Loucy (cell line): ENCODE data around the gene FOXL3.

Experiments
- H2AFZ ChIP-seq: fragments of 200-600 bp; sonication (generic); 2 replicates; pipeline ENCODE4 v1.6.0; 2016; ENCODE audit warnings: antibody characterized with exemption, mild to moderate bottlenecking, low read length, moderate library complexity
- H3F3A ChIP-seq: fragments of 200-600 bp; 2 replicates; pipeline ENCODE4 v1.6.0; 2016; ENCODE audit warnings: antibody characterized with exemption, low read depth, mild to moderate bottlenecking
- H3K27me3 ChIP-seq: fragments of 200-600 bp; sonication (generic); 2 replicates; pipeline ENCODE4 v1.6.1; 2014; ENCODE audit warnings: low read length, mild to moderate bottlenecking; ENCODE audit not compliant: insufficient read depth, poor library complexity, severe bottlenecking
- H3K36me3 ChIP-seq: fragments of 200-600 bp; sonication (generic); 2 replicates; pipeline ENCODE4 v1.6.1; 2016; ENCODE audit warnings: low read length; ENCODE audit not compliant: insufficient read depth
- H3K4me1 ChIP-seq: fragments of 200-600 bp; sonication (generic); 2 replicates; pipeline ENCODE4 v1.5.1; 2014; ENCODE audit warnings: low read length, mild to moderate bottlenecking; ENCODE audit not compliant: insufficient read depth, poor library complexity, severe bottlenecking
- H3K4me2 ChIP-seq: fragments of 200-600 bp; sonication (generic); 2 replicates; pipeline ENCODE4 v1.6.0; 2014; ENCODE audit warnings: antibody characterized with exemption, low read length, low read depth, mild to moderate bottlenecking; ENCODE audit not compliant: poor library complexity, severe bottlenecking
- H3K4me3 ChIP-seq: fragments of 200-600 bp; sonication (generic); 2 replicates; pipeline ENCODE4 v1.5.1; 2014; ENCODE audit warnings: low read length, mild to moderate bottlenecking, mixed read lengths; ENCODE audit not compliant: poor library complexity, severe bottlenecking
- H3K79me2 ChIP-seq: fragments of 200-600 bp; sonication (generic); 2 replicates; pipeline ENCODE4 v1.6.1; 2014; ENCODE audit warnings: low read length; ENCODE audit not compliant: insufficient read depth
- H3K9ac ChIP-seq: fragments of 200-600 bp; sonication (generic); 2 replicates; pipeline ENCODE4 v1.6.0; 2014; ENCODE audit warnings: mild to moderate bottlenecking, low read depth, low read length, moderate library complexity; ENCODE audit not compliant: poor library complexity, severe bottlenecking
- H3K9me2 ChIP-seq: fragments of 200-600 bp; sonication (generic); replicated peaks from 2 replicates; pipeline ENCODE4 v1.6.1; 2016; ENCODE audit warnings: low read depth, low read length, mixed read lengths
- H3K9me3 ChIP-seq: fragments of 200-600 bp; sonication (generic); 2 replicates; pipeline ENCODE4 v1.6.1; 2014; ENCODE audit warnings: mild to moderate bottlenecking, antibody characterized with exemption, low read length, low read depth; ENCODE audit not compliant: insufficient read depth
- H4K20me1 ChIP-seq: fragments of 200-600 bp; sonication (generic); 2 replicates; pipeline ENCODE4 v1.6.0; 2014; ENCODE audit warnings: antibody characterized with exemption, low read length, mild to moderate bottlenecking; ENCODE audit not compliant: insufficient read depth, poor library complexity, severe bottlenecking
- EZH2phosphoT487 ChIP-seq: fragments of 200-600 bp; IDR thresholded peaks from 2 replicates; pipeline ENCODE4 v1.6.1; 2018; ENCODE audit warnings: antibody characterized with exemption, mild to moderate bottlenecking, moderate library complexity, borderline replicate concordance
- TF ChIP-seq, protein P1 (sequence below): fragments of 200-600 bp; sonication (generic); conservative IDR thresholded peaks from 2 replicates; pipeline ENCODE4 v1.5.1; 2014; ENCODE audit warnings: mild to moderate bottlenecking, antibody characterized with exemption, low read length

Gene FOXL3

GRCh38 chr7:303425-303824, 13.5 kb downstream of the FOXL3 start:
- Histone ChIP-seq H3K27me3 (no peaks in the 10 kb centered on the region), H3K9ac (no peak overlapping the region), H3K9me3 (peaks cover 45% of the 10 kb centered on the region; the same call in 1 of the 2 replicates), H3K9me2 (no peaks in the 10 kb centered on the region), H3F3A (no peaks in the 10 kb centered on the region), H3K36me3 (no peaks in the 10 kb centered on the region), H3K4me2 (no peak overlapping the region), H2AFZ (no peak overlapping the region), H3K79me2 (no peaks in the 10 kb centered on the region), H4K20me1 (no peaks in the 10 kb centered on the region), H3K4me3 (no peak overlapping the region), H3K4me1 (no peaks in the 10 kb centered on the region)
- TF ChIP-seq, protein P1, sequence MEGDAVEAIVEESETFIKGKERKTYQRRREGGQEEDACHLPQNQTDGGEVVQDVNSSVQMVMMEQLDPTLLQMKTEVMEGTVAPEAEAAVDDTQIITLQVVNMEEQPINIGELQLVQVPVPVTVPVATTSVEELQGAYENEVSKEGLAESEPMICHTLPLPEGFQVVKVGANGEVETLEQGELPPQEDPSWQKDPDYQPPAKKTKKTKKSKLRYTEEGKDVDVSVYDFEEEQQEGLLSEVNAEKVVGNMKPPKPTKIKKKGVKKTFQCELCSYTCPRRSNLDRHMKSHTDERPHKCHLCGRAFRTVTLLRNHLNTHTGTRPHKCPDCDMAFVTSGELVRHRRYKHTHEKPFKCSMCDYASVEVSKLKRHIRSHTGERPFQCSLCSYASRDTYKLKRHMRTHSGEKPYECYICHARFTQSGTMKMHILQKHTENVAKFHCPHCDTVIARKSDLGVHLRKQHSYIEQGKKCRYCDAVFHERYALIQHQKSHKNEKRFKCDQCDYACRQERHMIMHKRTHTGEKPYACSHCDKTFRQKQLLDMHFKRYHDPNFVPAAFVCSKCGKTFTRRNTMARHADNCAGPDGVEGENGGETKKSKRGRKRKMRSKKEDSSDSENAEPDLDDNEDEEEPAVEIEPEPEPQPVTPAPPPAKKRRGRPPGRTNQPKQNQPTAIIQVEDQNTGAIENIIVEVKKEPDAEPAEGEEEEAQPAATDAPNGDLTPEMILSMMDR, result no peak
- TF ChIP-seq EZH2phosphoT487, result no peak

GRCh38 chr7:303884-304573, 14.1 kb downstream of the FOXL3 start:
- H3K9me2 ChIP-seq, result no peaks in the 10 kb centered on the region
- H3K9ac ChIP-seq, result no peak overlapping the region
- H3K4me2 ChIP-seq, result no peak overlapping the region
- no peak overlapping the region for H3K4me3 ChIP-seq
- no peak overlapping the region for H2AFZ ChIP-seq
- H3F3A ChIP-seq, result no peaks in the 10 kb centered on the region
- H3K9me3 ChIP-seq, result peaks cover 45% of the 10 kb centered on the region; the same call in 1 of the 2 replicates
- no peak for TF ChIP-seq EZH2phosphoT487
- TF ChIP-seq, protein P1, result no peak
- H3K79me2 ChIP-seq, result no peaks in the 10 kb centered on the region
- H4K20me1 ChIP-seq, result no peaks in the 10 kb centered on the region
- H3K4me1 ChIP-seq, result no peaks in the 10 kb centered on the region
- H3K27me3 ChIP-seq, result no peaks in the 10 kb centered on the region
- no peaks in the 10 kb centered on the region for H3K36me3 ChIP-seq

GRCh38 chr7:304574-305409, 14.8 kb downstream of the FOXL3 start:
- no peak for TF ChIP-seq EZH2phosphoT487
- TF ChIP-seq, protein P1, result no peak
- no peaks in the 10 kb centered on the region for H3K27me3 ChIP-seq

More at GRCh38 chr7:304574-305409, 14.8 kb downstream of the FOXL3 start:
- H3K9me2 ChIP-seq, result no peaks in the 10 kb centered on the region
- H3K36me3 ChIP-seq, result no peaks in the 10 kb centered on the region
- no peaks in the 10 kb centered on the region for H3K4me1 ChIP-seq
- H3K9me3 ChIP-seq, result peaks cover 41% of the 10 kb centered on the region; the same call in 1 of the 2 replicates
- no peak overlapping the region for H3K4me2 ChIP-seq
- H3K4me3 ChIP-seq, result no peak overlapping the region
- H2AFZ ChIP-seq, result no peak overlapping the region
- no peaks in the 10 kb centered on the region for H3K79me2 ChIP-seq
- no peaks in the 10 kb centered on the region for H3F3A ChIP-seq
- H3K9ac ChIP-seq, result no peak overlapping the region
- no peaks in the 10 kb centered on the region for H4K20me1 ChIP-seq
